Stimulated activated naive CD8-positive, alpha-beta T cell treated with anti-CD3 and anti-CD28 coated beads, Interleukin-15, amount 100 ng/mL, for 72 hours (primary cell): ENCODE data around the gene AOPEP.

Source experiments
- ATAC-seq: fragments of 150-1000 bp; cut with Tn5 transposase; 2 replicates; pipeline ENCODE4 v1.10.0; 2021; ENCODE audit warnings: mild to moderate bottlenecking, moderate library complexity
- DNase-seq, 2 donors: peaks; one replicate each; pipeline ENCODE4 v3.0.0; 2021 to 2022
- H3K27ac Mint-ChIP-seq, 2 donors: one replicate each; pipeline ENCODE4 v1.8.0; 2022; ENCODE audit warnings: mild to moderate bottlenecking in 2 of 2, mixed read lengths in 2 of 2, moderate library complexity in 2 of 2
- H3K27me3 Mint-ChIP-seq: one replicate; pipeline ENCODE4 v1.8.0; 2022; ENCODE audit warnings: mixed read lengths
- H3K4me1 Mint-ChIP-seq: one replicate; pipeline ENCODE4 v1.8.0; 2022; ENCODE audit warnings: mild to moderate bottlenecking, mixed read lengths
- H3K4me3 Mint-ChIP-seq, 2 donors: one replicate each; pipeline ENCODE4 v1.8.0; 2022; ENCODE audit warnings: mild to moderate bottlenecking in 2 of 2, mixed read lengths in 2 of 2, moderate library complexity in 1 of 2
- H3K9me3 Mint-ChIP-seq, 2 donors: one replicate each; pipeline ENCODE4 v1.8.0; 2022; ENCODE audit warnings: mixed read lengths in 2 of 2

The AOPEP gene

DNA sequence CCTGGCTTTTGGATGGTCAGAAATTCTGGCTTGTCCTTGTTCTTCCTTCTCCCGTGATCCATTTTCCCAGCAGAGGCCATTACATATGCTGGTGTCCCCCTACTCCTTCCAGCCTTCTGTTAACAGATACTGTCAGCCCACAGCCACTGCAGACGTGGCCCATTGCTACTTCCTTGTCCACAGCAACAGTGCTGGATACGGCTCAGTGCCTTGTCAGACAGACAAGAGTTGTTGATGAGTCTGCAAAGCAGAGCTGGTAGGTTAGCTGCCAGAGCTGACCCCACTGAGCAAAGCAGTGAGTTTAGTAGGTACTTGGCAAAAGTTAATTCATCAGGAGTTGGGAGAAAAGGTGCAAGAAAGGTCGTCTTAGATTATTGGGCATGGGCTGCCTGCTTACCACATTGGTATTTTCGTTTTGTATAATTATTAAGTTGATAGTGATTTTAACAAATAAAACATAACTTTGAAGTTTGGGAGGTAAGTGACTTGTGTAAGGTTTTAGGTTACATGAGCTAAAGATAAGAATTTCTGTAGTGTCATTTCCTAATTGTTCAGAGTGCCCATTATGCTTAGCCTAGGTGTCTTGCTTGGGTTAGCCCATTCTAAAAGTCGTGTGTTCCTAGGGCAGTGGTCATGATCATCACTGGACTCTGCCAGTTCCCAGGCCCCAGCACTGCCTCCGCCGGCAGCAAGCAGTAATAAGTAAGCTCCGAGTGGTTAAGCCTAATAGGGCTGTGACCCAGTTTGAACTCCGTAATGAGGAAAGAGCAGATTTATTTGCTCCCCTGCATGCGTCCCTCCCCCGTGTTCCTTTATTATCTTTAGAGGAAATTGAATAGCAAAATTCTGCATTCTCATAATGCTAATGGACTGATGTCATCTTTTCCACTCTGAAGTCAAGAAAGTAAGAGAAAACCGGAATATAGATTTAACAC lies 299.0 kb downstream of the AOPEP start:
- Mint-ChIP-seq H3K4me3 (no peak overlapping the region), H3K27me3 (no peaks in the 10 kb centered on the region), H3K4me1 (no peaks in the 10 kb centered on the region), H3K9me3 (no peaks in the 10 kb centered on the region), H3K27ac (no peak overlapping the region)
- DNase-seq (no peak), ATAC-seq (no peak)

DNA sequence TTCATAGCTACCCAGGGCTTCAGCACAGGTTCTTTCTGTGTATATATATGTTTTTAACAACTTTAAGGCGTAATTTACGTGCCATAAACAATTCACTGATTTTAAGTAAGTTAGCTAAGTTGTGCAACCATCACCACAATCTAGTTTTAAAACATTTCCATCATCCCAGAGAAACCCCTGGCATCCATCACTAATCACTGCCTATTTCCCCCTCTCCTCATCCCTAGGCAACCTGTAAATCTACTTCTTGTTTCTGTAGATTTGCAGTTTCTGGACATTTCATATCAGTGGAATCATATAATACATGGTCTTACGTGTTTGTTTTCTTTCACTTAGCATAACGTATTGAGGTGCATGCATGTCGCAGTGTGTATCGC lies 299.6 kb downstream of the AOPEP start:
- H3K4me3 Mint-ChIP-seq: no peak overlapping the region
- no peak overlapping the region for H3K27ac Mint-ChIP-seq
- H3K27me3 Mint-ChIP-seq: no peaks in the 10 kb centered on the region
- ATAC-seq (no peak), DNase-seq (no peak)
- H3K4me1 Mint-ChIP-seq: no peaks in the 10 kb centered on the region
- H3K9me3 Mint-ChIP-seq: no peaks in the 10 kb centered on the region

DNA sequence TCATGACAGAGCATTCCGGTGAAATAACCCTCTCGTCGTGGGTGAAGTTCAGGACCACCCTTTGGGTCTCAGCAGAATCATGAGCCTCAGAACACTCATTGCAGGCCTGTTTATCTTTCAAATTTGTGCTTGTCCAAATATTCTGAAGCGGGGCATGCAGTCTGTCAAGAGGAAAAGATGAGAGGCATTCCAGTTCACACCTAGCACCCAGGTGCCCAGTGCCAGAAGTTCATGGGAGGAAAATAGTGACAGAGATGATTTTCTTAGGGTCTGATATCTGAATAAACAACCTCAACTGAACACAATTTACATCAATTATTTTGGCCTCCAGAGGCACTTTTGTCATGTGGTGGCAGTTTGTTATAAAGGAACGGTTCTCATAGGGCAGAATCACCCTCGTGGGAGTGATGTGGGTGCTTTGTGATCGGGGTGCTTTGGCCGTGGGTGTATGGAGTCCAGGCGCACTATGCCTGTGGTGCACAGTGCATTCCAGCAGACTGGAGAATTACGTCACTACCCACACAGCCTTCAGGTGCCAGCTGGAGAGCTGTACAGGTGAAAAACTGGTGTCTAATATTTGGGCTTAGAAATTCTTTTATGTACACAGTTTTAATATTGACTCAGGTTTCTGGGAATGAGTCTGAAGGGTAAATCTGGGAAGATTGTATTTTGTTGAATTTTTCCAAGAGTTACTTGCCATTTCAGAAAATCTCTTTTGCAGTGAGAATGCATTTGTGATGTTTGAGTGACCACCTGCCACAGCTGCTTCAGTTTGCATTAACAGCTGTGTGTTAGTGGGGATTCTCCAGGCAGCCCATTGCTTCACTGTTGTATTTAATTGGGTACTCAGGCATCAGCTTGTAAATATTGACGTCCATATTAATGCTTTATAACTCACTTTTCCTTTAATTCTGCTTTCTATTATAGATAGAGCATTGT lies 301.7 kb downstream of the AOPEP start:
- DNase-seq (no peak), ATAC-seq (no peak)
- Mint-ChIP-seq H3K9me3 (no peaks in the 10 kb centered on the region), H3K4me3 (no peak overlapping the region), H3K27ac (no peak overlapping the region), H3K4me1 (no peaks in the 10 kb centered on the region), H3K27me3 (no peaks in the 10 kb centered on the region)

DNA sequence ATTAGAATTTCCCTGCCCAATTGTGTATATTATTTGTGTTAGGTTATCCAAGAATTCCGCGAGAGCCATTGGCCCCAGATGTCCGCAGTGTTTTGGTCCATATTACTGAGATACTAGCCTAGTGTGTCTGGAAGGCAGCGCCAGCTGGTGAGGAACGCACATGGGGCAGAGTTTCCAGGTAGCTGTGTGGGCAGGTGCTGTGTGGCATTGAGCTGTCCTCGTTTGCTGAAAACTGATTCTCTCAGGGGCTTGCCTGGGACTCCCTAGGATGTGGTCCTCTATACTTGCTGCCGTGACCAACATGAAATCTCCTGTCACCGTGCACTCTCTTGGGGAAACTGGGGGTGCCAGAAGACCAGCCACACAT lies 302.3 kb downstream of the AOPEP start:
- H3K4me1 Mint-ChIP-seq: no peaks in the 10 kb centered on the region
- H3K27me3 Mint-ChIP-seq: no peaks in the 10 kb centered on the region
- H3K4me3 Mint-ChIP-seq: no peak overlapping the region
- no peaks in the 10 kb centered on the region for H3K9me3 Mint-ChIP-seq
- ATAC-seq: no peak
- DNase-seq: no peak
- no peak overlapping the region for H3K27ac Mint-ChIP-seq

DNA sequence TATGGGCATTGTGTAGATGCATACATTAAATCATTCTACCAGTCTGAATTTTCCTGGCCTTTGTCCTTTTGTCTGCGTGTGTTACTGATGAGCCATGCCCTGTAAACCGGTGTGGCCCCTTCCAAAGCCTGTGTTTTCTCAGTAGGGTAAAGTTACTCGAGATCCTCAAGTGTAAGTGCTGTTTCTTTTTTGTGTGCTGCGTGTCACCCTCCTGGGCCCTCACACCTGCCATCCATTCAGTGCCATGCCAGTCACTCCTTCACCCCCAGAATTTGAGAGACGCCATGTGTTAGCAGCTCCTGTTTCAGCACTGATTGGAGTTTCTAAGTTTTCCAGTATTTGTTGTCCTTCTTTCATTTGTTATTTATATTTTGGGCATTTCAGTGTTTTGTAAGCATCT lies 302.8 kb downstream of the AOPEP start:
- Mint-ChIP-seq H3K4me1 (no peaks in the 10 kb centered on the region), H3K27ac (peak overlapping the region in 1 of 2 donors; percentile 29), H3K4me3 (no peak overlapping the region), H3K27me3 (no peaks in the 10 kb centered on the region), H3K9me3 (no peaks in the 10 kb centered on the region)
- ATAC-seq (no peak), DNase-seq (no peak)

DNA sequence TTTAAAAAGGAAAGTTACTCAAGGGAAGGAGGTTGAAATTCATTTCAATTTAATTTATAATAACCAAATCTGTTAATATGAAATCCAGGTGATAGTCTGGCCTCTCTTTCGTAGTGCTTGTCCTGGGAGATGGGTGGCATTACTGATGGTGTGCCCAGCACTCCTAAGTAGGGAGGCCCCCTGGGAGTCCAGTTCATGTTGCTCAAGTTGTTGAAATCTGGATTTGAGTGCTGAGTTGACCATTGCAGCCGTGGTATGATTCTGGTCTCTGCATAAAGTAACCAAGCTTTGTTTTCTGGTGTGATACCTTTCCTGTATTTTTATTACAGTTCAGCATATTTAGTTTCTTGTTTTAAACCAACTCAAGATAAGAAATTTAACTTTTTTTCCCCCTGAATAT lies 303.2 kb downstream of the AOPEP start:
- Mint-ChIP-seq H3K27me3 (no peaks in the 10 kb centered on the region), H3K9me3 (no peaks in the 10 kb centered on the region), H3K4me1 (no peaks in the 10 kb centered on the region), H3K4me3 (no peak overlapping the region), H3K27ac (no peak overlapping the region)
- no peak for DNase-seq
- ATAC-seq: no peak

DNA sequence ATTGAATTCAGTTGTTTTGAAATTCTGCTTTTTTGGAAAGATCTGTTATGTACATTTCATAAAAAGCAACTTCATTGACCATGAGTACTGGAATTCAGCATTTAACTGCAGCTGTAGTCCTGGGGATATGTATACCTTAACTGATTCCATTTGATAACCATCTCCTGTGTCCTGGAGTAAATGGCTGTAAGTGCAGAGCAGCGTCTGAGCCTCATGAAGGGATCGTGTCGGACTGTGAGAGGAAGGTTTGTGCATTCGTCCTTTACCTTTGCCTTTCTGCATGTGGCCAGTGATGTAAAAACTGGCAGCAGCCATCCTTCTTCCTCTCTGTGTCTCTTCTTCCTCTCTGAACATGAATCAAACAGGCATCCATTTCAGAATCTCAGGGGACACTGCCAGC lies 303.8 kb downstream of the AOPEP start:
- ATAC-seq (no peak), DNase-seq (no peak)
- Mint-ChIP-seq H3K9me3 (no peaks in the 10 kb centered on the region), H3K27me3 (no peaks in the 10 kb centered on the region), H3K4me1 (no peaks in the 10 kb centered on the region), H3K4me3 (no peak overlapping the region), H3K27ac (no peak overlapping the region)

DNA sequence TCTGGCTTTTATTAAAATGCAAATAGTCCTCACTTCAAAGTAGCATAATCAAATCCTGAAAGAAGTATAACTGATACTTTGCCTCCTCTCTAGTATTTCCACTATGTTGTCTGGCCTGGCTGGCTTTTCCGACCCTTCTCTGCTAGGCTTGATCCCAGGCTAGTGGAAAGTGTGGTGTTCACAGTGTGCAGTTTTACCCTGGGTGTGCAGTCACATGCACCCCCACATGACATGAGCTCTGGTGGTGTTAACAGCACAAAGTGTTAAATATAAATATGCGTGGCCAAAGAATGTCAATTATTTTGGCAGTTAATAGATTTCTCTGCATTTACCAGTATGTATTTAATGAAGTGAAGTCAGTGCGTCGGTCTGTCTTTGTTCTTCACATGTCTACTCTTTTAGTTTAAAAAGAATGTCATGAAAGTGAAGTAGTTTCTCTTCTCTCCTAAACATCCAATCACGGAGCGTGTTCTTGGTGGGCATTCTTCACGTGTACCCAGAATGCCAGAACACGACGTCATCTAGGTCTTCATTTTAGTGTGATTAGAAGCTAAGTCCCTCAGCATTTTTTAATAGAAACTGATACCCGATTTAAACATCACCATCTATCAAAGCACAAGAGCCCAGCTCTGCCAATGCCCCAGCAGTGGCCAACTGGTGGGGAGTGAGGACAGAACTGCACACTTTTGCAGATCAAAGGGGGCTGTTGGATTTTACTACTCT lies 304.6 kb downstream of the AOPEP start:
- Mint-ChIP-seq H3K27ac (no peak overlapping the region), H3K27me3 (no peaks in the 10 kb centered on the region), H3K4me3 (no peak overlapping the region), H3K4me1 (no peaks in the 10 kb centered on the region), H3K9me3 (no peaks in the 10 kb centered on the region)
- DNase-seq (no peak), ATAC-seq (no peak)

DNA sequence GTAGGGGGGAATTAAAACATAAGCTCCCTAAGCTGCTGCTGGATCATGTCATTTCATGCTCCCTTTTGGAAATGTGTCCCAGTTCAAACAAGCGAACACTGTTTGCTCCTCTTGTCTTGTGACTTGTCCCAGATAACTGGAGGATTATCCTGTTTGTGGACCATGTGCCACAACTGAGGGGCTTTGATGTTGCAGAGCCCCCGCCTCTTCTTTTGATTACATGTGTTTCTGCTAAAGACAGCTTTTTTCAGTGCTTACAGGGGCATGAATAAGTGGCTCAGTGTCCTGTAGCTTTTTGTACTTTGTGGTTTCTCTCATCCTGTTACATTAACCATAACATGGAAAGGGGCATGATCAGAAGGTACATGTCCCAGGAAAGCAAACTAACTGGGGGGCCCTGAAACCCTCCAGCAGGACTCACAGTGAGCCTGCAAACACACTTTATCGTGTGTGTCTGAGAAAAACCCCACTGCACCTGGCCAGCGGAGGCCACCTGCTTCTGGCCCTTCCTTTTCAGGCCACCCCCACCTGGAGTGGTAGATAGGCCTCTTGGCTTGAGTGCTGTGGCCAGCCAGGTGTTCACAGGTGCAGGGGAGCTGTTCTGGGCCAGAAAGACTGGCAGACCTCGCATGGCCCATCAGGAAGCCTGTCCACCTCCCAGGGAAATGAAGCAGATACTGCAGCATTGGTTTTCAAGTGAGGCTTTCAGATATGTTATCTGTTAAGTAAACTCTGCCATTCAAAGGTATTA lies 305.4 kb downstream of the AOPEP start:
- Mint-ChIP-seq H3K4me1 (no peaks in the 10 kb centered on the region), H3K27me3 (no peaks in the 10 kb centered on the region), H3K4me3 (no peak overlapping the region), H3K27ac (no peak overlapping the region), H3K9me3 (no peaks in the 10 kb centered on the region)
- no peak for DNase-seq
- ATAC-seq: no peak

DNA sequence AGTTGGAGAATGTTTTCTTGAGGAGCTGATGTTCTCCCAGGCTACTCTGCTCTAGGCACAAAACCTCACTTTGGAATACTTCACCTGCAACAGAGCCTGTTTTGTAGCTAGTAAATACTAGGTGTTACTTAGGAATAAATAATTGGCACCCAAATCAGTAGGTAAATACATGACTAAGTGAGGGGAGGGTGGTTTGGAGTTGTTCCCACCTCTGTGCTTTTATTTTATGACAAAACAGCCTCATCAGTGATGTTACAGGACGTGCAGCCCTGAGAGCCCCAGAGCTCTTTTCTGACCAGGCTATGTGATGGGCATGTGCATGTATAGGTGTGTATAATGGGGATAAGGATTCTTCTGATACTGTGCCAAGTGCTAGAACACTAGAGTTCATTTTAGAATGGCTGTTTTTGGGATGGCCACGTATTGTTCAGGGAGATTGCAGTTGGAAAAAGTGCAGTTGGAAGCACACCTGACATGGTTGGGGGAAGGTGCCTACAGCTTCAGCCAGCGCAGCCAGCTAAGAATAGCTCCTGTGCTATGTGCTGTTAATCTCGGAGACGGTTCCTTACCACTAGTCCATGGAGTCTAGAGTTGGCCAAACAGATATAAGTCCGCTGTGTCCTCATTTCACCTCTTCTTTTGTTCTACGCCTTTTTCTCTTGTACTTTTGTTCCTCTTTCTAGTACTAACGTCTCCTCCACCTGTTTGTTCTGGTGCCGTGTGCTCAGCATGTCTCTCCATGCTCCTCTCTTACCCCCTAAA lies 306.3 kb downstream of the AOPEP start:
- H3K4me1 Mint-ChIP-seq: no peaks in the 10 kb centered on the region
- ATAC-seq: no peak
- no peak overlapping the region for H3K4me3 Mint-ChIP-seq
- H3K27ac Mint-ChIP-seq: no peak overlapping the region
- DNase-seq: no peak
- H3K9me3 Mint-ChIP-seq: no peaks in the 10 kb centered on the region
- H3K27me3 Mint-ChIP-seq: no peaks in the 10 kb centered on the region

DNA sequence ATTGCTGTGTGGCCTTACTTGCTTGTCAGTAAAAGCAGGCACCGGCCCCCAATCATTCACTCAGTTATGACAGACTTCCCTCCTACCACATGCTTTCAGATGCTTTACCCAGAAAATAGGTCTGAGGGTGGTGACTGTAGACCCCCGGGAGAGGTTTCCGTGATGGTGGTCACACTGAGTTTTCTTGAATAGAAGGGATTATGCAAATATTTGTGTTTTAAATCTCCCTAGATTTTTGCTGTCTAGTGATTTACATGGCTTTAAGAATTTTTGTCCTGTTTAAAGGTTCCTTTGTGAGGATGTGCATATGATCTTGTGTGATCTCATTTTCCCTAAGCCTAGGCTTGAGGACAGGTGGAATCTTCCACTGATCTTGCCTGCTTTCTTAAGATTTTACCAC lies 309.3 kb downstream of the AOPEP start:
- Mint-ChIP-seq H3K27me3 (no peaks in the 10 kb centered on the region), H3K4me1 (no peaks in the 10 kb centered on the region), H3K9me3 (no peaks in the 10 kb centered on the region), H3K27ac (no peak overlapping the region), H3K4me3 (no peak overlapping the region)
- no peak for DNase-seq
- no peak for ATAC-seq

DNA sequence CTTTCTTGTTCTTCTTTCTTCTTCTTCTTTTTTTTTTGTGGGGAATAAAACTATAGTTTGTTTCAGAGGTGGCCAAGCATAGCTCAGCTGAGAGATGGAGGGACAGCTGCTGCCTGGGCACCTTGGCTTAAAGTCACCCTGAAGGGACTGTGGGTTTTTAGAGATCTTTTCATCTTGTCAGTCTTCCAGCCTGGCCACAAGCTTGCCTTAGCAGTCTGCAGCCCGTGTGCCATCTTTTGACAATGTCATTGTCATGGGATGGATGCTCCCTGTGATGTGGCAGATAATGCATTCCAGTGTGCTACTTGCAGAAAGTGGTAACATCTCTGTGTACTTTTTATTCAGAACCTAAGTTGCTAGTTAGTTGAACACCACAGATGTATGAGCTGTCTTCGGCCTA lies 310.2 kb downstream of the AOPEP start:
- ATAC-seq (no peak), DNase-seq (no peak)
- no peak overlapping the region for H3K27ac Mint-ChIP-seq
- no peaks in the 10 kb centered on the region for H3K9me3 Mint-ChIP-seq
- no peak overlapping the region for H3K4me3 Mint-ChIP-seq
- H3K27me3 Mint-ChIP-seq: no peaks in the 10 kb centered on the region
- H3K4me1 Mint-ChIP-seq: no peaks in the 10 kb centered on the region

DNA sequence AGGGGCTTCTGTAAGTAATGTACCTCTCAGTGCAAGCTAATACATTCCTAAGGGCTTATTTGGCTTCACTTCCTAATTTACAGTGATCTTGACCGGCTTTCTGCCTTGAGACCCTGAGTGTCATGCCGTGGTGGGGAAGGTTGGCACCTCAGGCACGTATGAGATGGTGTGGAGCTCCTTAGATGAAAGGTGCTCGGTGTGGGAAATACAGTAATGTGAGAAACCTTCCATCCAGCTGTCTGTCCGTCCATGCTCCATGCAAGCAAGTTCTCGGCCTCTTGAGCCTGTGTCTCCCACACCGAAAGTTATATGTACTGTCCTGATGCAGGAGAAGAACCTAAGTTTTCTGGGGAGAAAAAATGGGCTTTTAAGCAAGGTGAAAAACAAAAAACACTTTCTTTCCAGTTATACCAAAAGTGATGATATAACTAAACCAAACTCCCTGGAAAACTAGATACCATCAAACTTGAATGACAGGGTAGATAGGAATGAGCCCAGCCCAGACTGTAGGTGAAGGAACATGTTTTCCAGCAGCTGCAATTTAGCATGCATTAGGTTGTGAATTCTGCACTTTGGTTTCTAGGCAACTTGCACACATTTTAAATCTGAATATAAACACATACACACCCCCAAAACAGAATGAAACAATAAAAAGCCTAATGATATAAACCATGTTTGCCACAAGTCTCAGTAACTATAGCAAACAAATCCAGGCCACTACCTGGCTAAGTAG lies 311.5 kb downstream of the AOPEP start:
- ATAC-seq (no peak), DNase-seq (no peak)
- Mint-ChIP-seq H3K9me3 (no peaks in the 10 kb centered on the region), H3K27ac (peak overlapping the region in 1 of 2 donors; percentile 59), H3K27me3 (no peaks in the 10 kb centered on the region), H3K4me3 (no peak overlapping the region), H3K4me1 (no peaks in the 10 kb centered on the region)

DNA sequence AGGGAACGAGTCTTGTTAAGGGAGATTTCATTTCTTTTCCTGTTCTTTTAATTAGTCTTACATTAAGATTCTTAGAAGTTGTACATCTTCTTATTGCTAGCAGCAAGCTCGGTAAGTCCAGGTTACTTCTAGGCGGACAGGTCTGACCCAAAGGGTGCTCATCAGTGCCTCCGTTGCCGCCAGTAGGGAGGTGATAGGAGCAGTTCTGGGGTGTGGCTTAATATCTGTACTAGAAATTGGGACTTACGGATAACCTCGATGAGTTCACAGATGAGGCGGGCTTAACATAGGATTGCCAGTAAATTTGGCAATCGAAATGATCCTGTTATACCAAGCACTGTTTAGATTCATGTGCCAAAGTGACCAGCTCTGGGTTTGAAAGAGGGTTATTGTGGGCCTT lies 312.2 kb downstream of the AOPEP start:
- Mint-ChIP-seq H3K27ac (no peak overlapping the region), H3K9me3 (no peaks in the 10 kb centered on the region), H3K27me3 (no peaks in the 10 kb centered on the region), H3K4me3 (no peak overlapping the region), H3K4me1 (no peaks in the 10 kb centered on the region)
- no peak for ATAC-seq
- no peak for DNase-seq
